ENCODE measurements around the gene SETBP1.

GRCh38 chr18:44840058-44840790 is 159.5 kb downstream of the SETBP1 start:
- TF ChIP-seq, protein P1, sequence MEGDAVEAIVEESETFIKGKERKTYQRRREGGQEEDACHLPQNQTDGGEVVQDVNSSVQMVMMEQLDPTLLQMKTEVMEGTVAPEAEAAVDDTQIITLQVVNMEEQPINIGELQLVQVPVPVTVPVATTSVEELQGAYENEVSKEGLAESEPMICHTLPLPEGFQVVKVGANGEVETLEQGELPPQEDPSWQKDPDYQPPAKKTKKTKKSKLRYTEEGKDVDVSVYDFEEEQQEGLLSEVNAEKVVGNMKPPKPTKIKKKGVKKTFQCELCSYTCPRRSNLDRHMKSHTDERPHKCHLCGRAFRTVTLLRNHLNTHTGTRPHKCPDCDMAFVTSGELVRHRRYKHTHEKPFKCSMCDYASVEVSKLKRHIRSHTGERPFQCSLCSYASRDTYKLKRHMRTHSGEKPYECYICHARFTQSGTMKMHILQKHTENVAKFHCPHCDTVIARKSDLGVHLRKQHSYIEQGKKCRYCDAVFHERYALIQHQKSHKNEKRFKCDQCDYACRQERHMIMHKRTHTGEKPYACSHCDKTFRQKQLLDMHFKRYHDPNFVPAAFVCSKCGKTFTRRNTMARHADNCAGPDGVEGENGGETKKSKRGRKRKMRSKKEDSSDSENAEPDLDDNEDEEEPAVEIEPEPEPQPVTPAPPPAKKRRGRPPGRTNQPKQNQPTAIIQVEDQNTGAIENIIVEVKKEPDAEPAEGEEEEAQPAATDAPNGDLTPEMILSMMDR (IDR thresholded peaks at IDR 0.05), result no peak
- no peak for TF ChIP-seq POLR2A (IDR thresholded peaks at IDR 0.05)
- TF ChIP-seq EP300 (IDR thresholded peaks at IDR 0.05), result no peak
